Muscle layer of duodenum (tissue), 2 donors: ENCODE measurements around the gene CYP27B1.
A peak's percentile ranks its signal among the peaks of the same experiment; 100 is the strongest.

Experiments
- H3K27ac ChIP-seq: one replicate; pipeline ENCODE4 v1.7.0; 2013; ENCODE audit warnings: mild to moderate bottlenecking, low read length
- H3K27me3 ChIP-seq: one replicate; pipeline ENCODE4 v1.7.0; 2013; ENCODE audit warnings: low read depth, mild to moderate bottlenecking, control low read depth, low read length
- H3K36me3 ChIP-seq, 2 donors: one replicate each; pipeline ENCODE4 v1.7.0; 2013; ENCODE audit warnings: low read length in 2 of 2, control low read depth in 1 of 2, mild to moderate bottlenecking in 1 of 2; ENCODE audit not compliant: insufficient read depth in 2 of 2, control insufficient read depth in 1 of 2
- H3K4me1 ChIP-seq, 2 donors: one replicate each; pipeline ENCODE4 v1.7.0; 2013; ENCODE audit warnings: low read length in 2 of 2, mild to moderate bottlenecking in 2 of 2, control low read depth in 1 of 2, moderate library complexity in 1 of 2; ENCODE audit not compliant: insufficient read depth in 2 of 2, control insufficient read depth in 1 of 2
- H3K4me3 ChIP-seq, 2 donors: one replicate each; pipeline ENCODE4 v1.7.0; 2013; ENCODE audit warnings: low read length in 2 of 2, low read depth in 1 of 2, mild to moderate bottlenecking in 1 of 2
- H3K9me3 ChIP-seq, 2 donors: one replicate each; pipeline ENCODE4 v1.7.0; 2013; ENCODE audit warnings: low read length in 2 of 2, control low read depth in 1 of 2, mild to moderate bottlenecking in 1 of 2; ENCODE audit not compliant: control insufficient read depth in 1 of 2
- donor health status: healthy.

Gene CYP27B1

GRCh38 chr12:57755454-57756372, 11.2 kb downstream of the CYP27B1 start:
- Histone ChIP-seq H3K27me3 (no peaks in the 10 kb centered on the region), H3K27ac (no peak overlapping the region), H3K4me3 (peak overlapping the region; percentile 60 to 72), H3K9me3 (no peaks in the 10 kb centered on the region), H3K36me3 (peaks cover 10 to 24% of the 10 kb centered on the region in 2 donors), H3K4me1 (peaks cover 16 to 35% of the 10 kb centered on the region in 2 donors)

GRCh38 chr12:57755194-57755453, 11.8 kb downstream of the CYP27B1 start:
- no peaks in the 10 kb centered on the region for H3K9me3 ChIP-seq
- no peaks in the 10 kb centered on the region for H3K27me3 ChIP-seq
- H3K4me1 ChIP-seq: peaks cover 16 to 38% of the 10 kb centered on the region in 2 donors
- H3K4me3 ChIP-seq: peak overlapping the region in 1 of 2 donors; percentile 72
- no peak overlapping the region for H3K27ac ChIP-seq
- peaks cover 10 to 30% of the 10 kb centered on the region in 2 donors for H3K36me3 ChIP-seq

- no peaks in the 10 kb centered on the region for H3K27me3 ChIP-seq
- no peaks in the 10 kb centered on the region for H3K9me3 ChIP-seq
- peaks cover 10 to 31% of the 10 kb centered on the region in 2 donors for H3K36me3 ChIP-seq
- H3K4me1 ChIP-seq: peaks cover 16 to 38% of the 10 kb centered on the region in 2 donors
- H3K4me3 ChIP-seq: peak within 1 kb of the TSS; percentile 63 to 72
- H3K27ac ChIP-seq: no peak within 1 kb of the TSS
Observed at GRCh38 chr12:57754411-57755193, 12.3 kb downstream of the CYP27B1 start, which contains the start of gene MARCHF9. TSS of gene MARCHF9 (plus strand) at chr12:57755103. CDS start at chr12:57755529, 426 bp downstream.

GRCh38 chr12:57753756-57754337, 13.0 kb downstream of the CYP27B1 start:
- peaks cover 16 to 31% of the 10 kb centered on the region in 2 donors for H3K36me3 ChIP-seq
- H3K27ac ChIP-seq: no peak overlapping the region

GRCh38 chr12:57752668-57753000, 14.2 kb downstream of the CYP27B1 start:
- H3K4me3 ChIP-seq: peak overlapping the region; percentile 43 to 83
- no peaks in the 10 kb centered on the region for H3K27me3 ChIP-seq
- peak overlapping the region; percentile 53 for H3K27ac ChIP-seq
- H3K9me3 ChIP-seq: no peaks in the 10 kb centered on the region
- peaks cover 16 to 38% of the 10 kb centered on the region in 2 donors for H3K4me1 ChIP-seq
- H3K36me3 ChIP-seq: peaks cover 8 to 30% of the 10 kb centered on the region in 2 donors

More at GRCh38 chr12:57753756-57754337, 13.0 kb downstream of the CYP27B1 start:
- no peaks in the 10 kb centered on the region for H3K27me3 ChIP-seq
- peaks cover 16 to 38% of the 10 kb centered on the region in 2 donors for H3K4me1 ChIP-seq
- H3K9me3 ChIP-seq: no peaks in the 10 kb centered on the region
- H3K4me3 ChIP-seq: peak overlapping the region in 1 of 2 donors; percentile 72

- H3K27ac ChIP-seq: peak within 1 kb of the TSS; percentile 90
- H3K27me3 ChIP-seq: no peaks in the 10 kb centered on the region
- peaks cover 12 to 32% of the 10 kb centered on the region in 2 donors for H3K36me3 ChIP-seq
- peaks cover 16 to 38% of the 10 kb centered on the region in 2 donors for H3K4me1 ChIP-seq
- peak within 1 kb of the TSS; percentile 83 to 91 for H3K4me3 ChIP-seq
- H3K9me3 ChIP-seq: no peaks in the 10 kb centered on the region
Observed at GRCh38 chr12:57751788-57752667, 14.8 kb downstream of the CYP27B1 start, which contains the start of gene CDK4. TSS of gene CDK4 (minus strand) at chr12:57752310. CDS start at chr12:57751717, 593 bp downstream.

- Histone ChIP-seq H3K27me3 (no peaks in the 10 kb centered on the region), H3K4me3 (peak overlapping the region; percentile 83 to 91), H3K4me1 (peaks cover 16 to 32% of the 10 kb centered on the region in 2 donors), H3K9me3 (no peaks in the 10 kb centered on the region), H3K27ac (peak overlapping the region; percentile 90), H3K36me3 (peaks cover 19 to 38% of the 10 kb centered on the region in 2 donors)
Observed at GRCh38 chr12:57751432-57751787, 15.5 kb downstream of the CYP27B1 start.

- peak overlapping the region; percentile 83 to 91 for H3K4me3 ChIP-seq
- peak overlapping the region; percentile 90 for H3K27ac ChIP-seq
Observed at GRCh38 chr12:57750561-57751431, 16.1 kb downstream of the CYP27B1 start.

GRCh38 chr12:57749061-57749460, 17.8 kb downstream of the CYP27B1 start:
- Histone ChIP-seq H3K36me3 (peaks cover 19 to 39% of the 10 kb centered on the region in 2 donors), H3K4me1 (peaks cover 22 to 25% of the 10 kb centered on the region in 2 donors), H3K4me3 (no peak overlapping the region), H3K27me3 (no peaks in the 10 kb centered on the region), H3K27ac (no peak overlapping the region), H3K9me3 (no peaks in the 10 kb centered on the region)

More at GRCh38 chr12:57750561-57751431, 16.1 kb downstream of the CYP27B1 start:
- Histone ChIP-seq H3K4me1 (peaks cover 21 to 29% of the 10 kb centered on the region in 2 donors), H3K9me3 (no peaks in the 10 kb centered on the region), H3K36me3 (peaks cover 19 to 39% of the 10 kb centered on the region in 2 donors), H3K27me3 (no peaks in the 10 kb centered on the region)

- peaks cover 5% of the 10 kb centered on the region for H3K27me3 ChIP-seq
- peaks cover 12 to 13% of the 10 kb centered on the region in 2 donors for H3K4me1 ChIP-seq
- H3K27ac ChIP-seq: no peak overlapping the region
- H3K36me3 ChIP-seq: peaks cover 19 to 36% of the 10 kb centered on the region in 2 donors
- no peaks in the 10 kb centered on the region for H3K9me3 ChIP-seq
- H3K4me3 ChIP-seq: peak overlapping the region; percentile 80 to 88
Observed at GRCh38 chr12:57746025-57746424, 20.9 kb downstream of the CYP27B1 start.
